ENCODE results near the gene SOHLH1.

- TF ChIP-seq GATA2 (IDR thresholded peaks at IDR 0.05; ENCODE audit: low read depth, low read length) (no peak), GATA3 (IDR thresholded peaks at IDR 0.05; ENCODE audit: low read depth, low read length) (no peak)
These were observed 28.1 kb upstream of the SOHLH1 start for GRCh38 chr9:135727257-135727875.

Data from SH-SY5Y (cell line).